ENCODE measurements around the gene PTH.

Gene PTH

DNA sequence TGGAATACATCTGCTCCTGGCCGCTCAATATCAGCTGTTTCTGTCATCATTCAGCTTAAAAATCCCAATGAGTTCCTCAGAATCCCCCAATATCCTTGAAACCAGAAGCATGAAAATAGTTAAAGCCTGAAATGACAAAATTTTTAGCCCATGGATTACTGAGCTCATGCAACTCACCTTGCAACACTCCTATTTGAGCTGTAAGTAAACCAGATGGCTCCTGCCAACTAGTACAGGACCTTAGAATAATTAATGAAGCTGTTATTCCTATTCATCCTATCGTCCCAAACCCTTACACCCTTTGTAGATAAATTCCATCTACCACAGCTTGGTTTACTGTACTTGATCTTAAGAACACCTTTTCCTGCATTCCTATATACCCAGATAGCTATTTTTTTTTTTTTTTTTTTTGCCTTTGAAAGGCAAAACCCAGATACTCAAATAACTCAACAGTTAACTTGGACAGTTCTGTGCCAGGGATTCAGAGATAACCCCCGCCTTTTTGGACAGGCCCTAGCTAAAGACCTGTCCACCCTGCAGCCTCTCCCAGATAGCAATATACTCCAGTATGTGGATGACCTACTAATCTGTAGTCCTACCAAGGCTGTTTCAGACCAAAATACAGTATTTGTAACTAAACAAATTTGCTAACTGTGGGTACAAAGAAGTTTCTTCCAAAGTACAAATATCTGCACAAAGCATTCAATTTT, 22.6 kb downstream of the PTH start:
- Histone ChIP-seq H3K4me1 (ENCODE audit: low read depth, poor library complexity, severe bottlenecking) (no peaks in the 10 kb centered on the region), H3K4me3 (IDR thresholded peaks at IDR 0.05; ENCODE audit: insufficient read depth, low read depth, low read length) (no peak overlapping the region), H3K4me2 (no peak overlapping the region), H3K36me3 (ENCODE audit: insufficient read depth) (no peaks in the 10 kb centered on the region), H3K9ac (no peak overlapping the region), H2AFZ (ENCODE audit: low read depth) (no peak overlapping the region), H3K79me2 (ENCODE audit: insufficient read depth, low read depth) (no peaks in the 10 kb centered on the region), H3K27ac (no peak overlapping the region), H3K27me3 (ENCODE audit: insufficient read depth, low read depth) (no peaks in the 10 kb centered on the region), H4K20me1 (ENCODE audit: insufficient read depth) (no peaks in the 10 kb centered on the region)
- TF ChIP-seq, protein P1, sequence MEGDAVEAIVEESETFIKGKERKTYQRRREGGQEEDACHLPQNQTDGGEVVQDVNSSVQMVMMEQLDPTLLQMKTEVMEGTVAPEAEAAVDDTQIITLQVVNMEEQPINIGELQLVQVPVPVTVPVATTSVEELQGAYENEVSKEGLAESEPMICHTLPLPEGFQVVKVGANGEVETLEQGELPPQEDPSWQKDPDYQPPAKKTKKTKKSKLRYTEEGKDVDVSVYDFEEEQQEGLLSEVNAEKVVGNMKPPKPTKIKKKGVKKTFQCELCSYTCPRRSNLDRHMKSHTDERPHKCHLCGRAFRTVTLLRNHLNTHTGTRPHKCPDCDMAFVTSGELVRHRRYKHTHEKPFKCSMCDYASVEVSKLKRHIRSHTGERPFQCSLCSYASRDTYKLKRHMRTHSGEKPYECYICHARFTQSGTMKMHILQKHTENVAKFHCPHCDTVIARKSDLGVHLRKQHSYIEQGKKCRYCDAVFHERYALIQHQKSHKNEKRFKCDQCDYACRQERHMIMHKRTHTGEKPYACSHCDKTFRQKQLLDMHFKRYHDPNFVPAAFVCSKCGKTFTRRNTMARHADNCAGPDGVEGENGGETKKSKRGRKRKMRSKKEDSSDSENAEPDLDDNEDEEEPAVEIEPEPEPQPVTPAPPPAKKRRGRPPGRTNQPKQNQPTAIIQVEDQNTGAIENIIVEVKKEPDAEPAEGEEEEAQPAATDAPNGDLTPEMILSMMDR (conservative IDR thresholded peaks at IDR 0.05; ENCODE audit: low read depth, low read length), result no peak

DNA sequence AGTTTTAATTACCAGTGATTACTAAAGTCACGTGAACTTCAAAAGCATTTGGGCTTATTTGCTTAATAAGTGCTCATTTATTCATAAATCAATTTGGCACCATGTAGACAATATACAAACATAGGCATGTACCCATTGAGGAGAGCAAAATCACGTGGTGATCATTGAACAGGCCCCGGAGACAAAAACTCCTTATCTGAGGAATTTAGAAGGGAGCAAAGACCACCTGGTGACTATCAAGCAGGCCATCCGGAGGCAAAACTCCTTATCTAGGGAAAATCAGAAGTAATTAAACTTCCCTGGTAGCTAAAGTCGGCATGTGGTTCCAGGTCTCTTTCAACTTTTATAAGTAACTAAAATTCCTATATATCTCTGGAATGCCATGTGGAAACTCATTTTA, 27.0 kb downstream of the PTH start:
- H3K4me1 ChIP-seq (ENCODE audit: low read depth, poor library complexity, severe bottlenecking), result peaks cover 4% of the 10 kb centered on the region
- no peak overlapping the region for H2AFZ ChIP-seq (ENCODE audit: low read depth)
- H3K27ac ChIP-seq, result no peak overlapping the region
- no peak overlapping the region for H3K9ac ChIP-seq
- H4K20me1 ChIP-seq (ENCODE audit: insufficient read depth), result no peaks in the 10 kb centered on the region
- H3K79me2 ChIP-seq (ENCODE audit: insufficient read depth, low read depth), result no peaks in the 10 kb centered on the region
- H3K36me3 ChIP-seq (ENCODE audit: insufficient read depth), result no peaks in the 10 kb centered on the region
- no peaks in the 10 kb centered on the region for H3K27me3 ChIP-seq (ENCODE audit: insufficient read depth, low read depth)
- H3K4me3 ChIP-seq (IDR thresholded peaks at IDR 0.05; ENCODE audit: insufficient read depth, low read depth, low read length), result no peak overlapping the region
- TF ChIP-seq, protein P1 (conservative IDR thresholded peaks at IDR 0.05; ENCODE audit: low read depth, low read length), result no peak
- no peak overlapping the region for H3K4me2 ChIP-seq

DNA sequence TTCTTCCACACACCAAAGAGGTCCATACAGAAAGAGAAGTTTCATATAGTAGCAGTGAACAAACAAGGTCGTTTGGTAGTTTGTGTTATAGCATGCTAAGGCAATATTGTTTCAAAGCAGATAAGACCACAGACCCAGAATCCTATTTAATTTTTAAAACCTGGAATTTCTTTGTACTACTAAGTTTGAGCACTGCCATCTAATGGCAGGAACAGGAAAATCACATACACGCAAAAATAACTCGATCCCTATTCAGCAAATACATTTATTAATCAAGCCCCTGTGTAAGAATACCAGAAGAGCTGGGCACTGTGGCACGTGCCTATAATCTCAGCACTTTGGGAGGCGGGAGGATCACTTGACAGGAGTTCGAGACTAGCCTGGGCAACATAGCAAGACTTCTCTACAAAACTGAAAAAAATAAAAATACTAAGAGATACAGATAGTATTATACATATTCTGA, 29.9 kb downstream of the PTH start:
- Histone ChIP-seq H3K4me3 (IDR thresholded peaks at IDR 0.05; ENCODE audit: insufficient read depth, low read depth, low read length) (no peak overlapping the region), H3K9ac (no peak overlapping the region), H2AFZ (ENCODE audit: low read depth) (no peak overlapping the region), H3K36me3 (ENCODE audit: insufficient read depth) (no peaks in the 10 kb centered on the region), H3K4me2 (no peak overlapping the region), H3K79me2 (ENCODE audit: insufficient read depth, low read depth) (peaks cover 17% of the 10 kb centered on the region; the same call in 1 of the 2 replicates), H3K27ac (no peak overlapping the region), H3K27me3 (ENCODE audit: insufficient read depth, low read depth) (no peaks in the 10 kb centered on the region), H3K4me1 (ENCODE audit: low read depth, poor library complexity, severe bottlenecking) (peaks cover 18% of the 10 kb centered on the region), H4K20me1 (ENCODE audit: insufficient read depth) (no peaks in the 10 kb centered on the region)
- TF ChIP-seq, protein P1 (conservative IDR thresholded peaks at IDR 0.05; ENCODE audit: low read depth, low read length), result peak; percentile 69

DNA sequence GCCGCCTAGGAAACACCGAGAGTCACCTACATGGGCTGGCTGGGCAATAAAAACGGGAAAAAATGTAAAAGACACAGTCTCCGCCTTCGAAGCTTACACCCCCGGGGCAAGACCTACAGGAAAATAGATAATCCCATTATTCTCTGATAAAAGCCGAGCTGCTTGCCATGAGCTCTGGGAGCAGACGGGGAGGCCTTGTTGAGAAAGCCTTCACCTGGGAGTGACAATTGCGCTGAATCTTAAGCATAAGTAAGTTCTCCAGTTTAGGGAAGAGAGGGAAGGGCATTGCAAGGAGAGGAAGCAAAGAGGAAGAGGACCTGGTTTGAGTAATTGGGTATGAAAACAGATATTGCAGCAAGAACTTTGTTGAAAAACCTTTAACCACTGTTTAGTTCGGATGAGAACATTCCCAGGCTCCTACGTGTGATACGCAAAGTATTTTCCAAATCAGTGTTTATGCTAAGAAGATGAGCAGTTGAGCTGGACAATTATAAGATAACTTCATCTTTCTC, 32.0 kb downstream of the PTH start:
- Histone ChIP-seq H2AFZ (ENCODE audit: low read depth) (peak overlapping the region; percentile 89), H3K27ac (peak overlapping the region; percentile 76)
- TF ChIP-seq, protein P1 (conservative IDR thresholded peaks at IDR 0.05; ENCODE audit: low read depth, low read length), result no peak

More for the DNA sequence above, 32.0 kb downstream of the PTH start:
- Histone ChIP-seq H3K4me1 (ENCODE audit: low read depth, poor library complexity, severe bottlenecking) (peaks cover 20% of the 10 kb centered on the region), H4K20me1 (ENCODE audit: insufficient read depth) (no peaks in the 10 kb centered on the region), H3K27me3 (ENCODE audit: insufficient read depth, low read depth) (no peaks in the 10 kb centered on the region), H3K4me2 (peak overlapping the region; percentile 78), H3K36me3 (ENCODE audit: insufficient read depth) (no peaks in the 10 kb centered on the region), H3K79me2 (ENCODE audit: insufficient read depth, low read depth) (peaks cover 34% of the 10 kb centered on the region; the same call in 1 of the 2 replicates), H3K4me3 (IDR thresholded peaks at IDR 0.05; ENCODE audit: insufficient read depth, low read depth, low read length) (no peak overlapping the region), H3K9ac (peak overlapping the region; percentile 80)

Data from KMS-11 (cell line).